ENCODE measurements around the gene TAF11L5. TPM values are rescaled to one million over a fixed set of nuclear protein-coding genes. Genes with fewer than 3 reads are reported as not detected.
"Not testable (repeated sequence)": the region's sequence is repeated elsewhere in the genome, so short reads cannot be mapped to it uniquely, and the experiment has no call there.

The TAF11L5 gene
- total RNA-seq, 2 donors from 2014 or later: not detected

DNA sequence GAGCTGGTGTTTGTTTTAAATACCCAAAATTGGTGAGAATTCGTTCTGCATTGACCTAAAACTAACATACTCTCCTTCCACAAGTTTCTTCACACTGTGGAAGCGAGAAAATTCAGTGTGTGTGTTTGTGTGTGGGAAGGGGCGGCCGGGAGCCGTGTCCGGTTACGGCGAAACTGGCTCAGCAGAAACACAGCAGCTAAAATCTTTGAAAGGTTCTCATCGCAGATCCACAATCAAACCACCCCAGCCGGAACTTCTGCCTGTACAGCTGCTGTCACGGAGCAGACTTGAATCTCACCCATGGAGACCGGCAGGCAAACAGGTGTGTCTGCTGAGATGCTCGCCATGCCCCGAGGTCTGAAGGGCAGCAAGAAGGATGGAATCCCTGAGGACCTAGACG lies 3.3 kb downstream of the TAF11L5 start, which contains the start of gene TAF11L6:
Gene TAF11L6, plus strand, starts transcription at position 301 of the 400 bp plus-strand sequence.
- not testable (repeated sequence) for H3K27ac Mint-ChIP-seq; ATAC-seq; DNase-seq (ENCODE audit: low spot score in 2 of 2); H3K9me3 Mint-ChIP-seq; H3K36me3 Mint-ChIP-seq

Other genes with a start within 250 kb of the TAF11L5 start
- not detected for gene TAF11L2, start 27.0 kb upstream of the TAF11L5 start, total RNA-seq
- gene TAF11L3, start 6.9 kb upstream of the TAF11L5 start, total RNA-seq: not detected
- gene TAF11L4, start 3.4 kb upstream of the TAF11L5 start, total RNA-seq: not detected
- not detected for gene TAF11L6, start 3.4 kb downstream of the TAF11L5 start, total RNA-seq
- gene TAF11L7, start 60.5 kb downstream of the TAF11L5 start, total RNA-seq: not detected
- not detected for gene TAF11L8, start 65.7 kb downstream of the TAF11L5 start, total RNA-seq
- gene TAF11L9, start 69.2 kb downstream of the TAF11L5 start, total RNA-seq: not detected
- gene TAF11L10, start 72.6 kb downstream of the TAF11L5 start, total RNA-seq: not detected
- not detected for gene TAF11L11, start 78.9 kb downstream of the TAF11L5 start, total RNA-seq
- gene TAF11L12, start 85.2 kb downstream of the TAF11L5 start, total RNA-seq: not detected
- not detected for gene TAF11L13, start 106.9 kb downstream of the TAF11L5 start, total RNA-seq
- not detected for gene TAF11L14, start 109.2 kb downstream of the TAF11L5 start, total RNA-seq

Data from activated naive CD4-positive, alpha-beta T cell treated with anti-CD3 and anti-CD28 coated beads, Interleukin-2, amount 50 U/mL, for 72 hours (primary cell).